NCI-H2196 treated with DMSO at 0.1 percent for 48 hours (cell line): ENCODE data around the gene HECTD4.
"Not testable (repeated sequence)": the region's sequence is repeated elsewhere in the genome, so short reads cannot be mapped to it uniquely, and the experiment has no call there.

Experiments used
- DNase-seq: peaks from one replicate; lab custom pipeline; 2025; ENCODE audit not compliant: unreplicated experiment; lab: John Stamatoyannopoulos, UW

The HECTD4 gene

DNA sequence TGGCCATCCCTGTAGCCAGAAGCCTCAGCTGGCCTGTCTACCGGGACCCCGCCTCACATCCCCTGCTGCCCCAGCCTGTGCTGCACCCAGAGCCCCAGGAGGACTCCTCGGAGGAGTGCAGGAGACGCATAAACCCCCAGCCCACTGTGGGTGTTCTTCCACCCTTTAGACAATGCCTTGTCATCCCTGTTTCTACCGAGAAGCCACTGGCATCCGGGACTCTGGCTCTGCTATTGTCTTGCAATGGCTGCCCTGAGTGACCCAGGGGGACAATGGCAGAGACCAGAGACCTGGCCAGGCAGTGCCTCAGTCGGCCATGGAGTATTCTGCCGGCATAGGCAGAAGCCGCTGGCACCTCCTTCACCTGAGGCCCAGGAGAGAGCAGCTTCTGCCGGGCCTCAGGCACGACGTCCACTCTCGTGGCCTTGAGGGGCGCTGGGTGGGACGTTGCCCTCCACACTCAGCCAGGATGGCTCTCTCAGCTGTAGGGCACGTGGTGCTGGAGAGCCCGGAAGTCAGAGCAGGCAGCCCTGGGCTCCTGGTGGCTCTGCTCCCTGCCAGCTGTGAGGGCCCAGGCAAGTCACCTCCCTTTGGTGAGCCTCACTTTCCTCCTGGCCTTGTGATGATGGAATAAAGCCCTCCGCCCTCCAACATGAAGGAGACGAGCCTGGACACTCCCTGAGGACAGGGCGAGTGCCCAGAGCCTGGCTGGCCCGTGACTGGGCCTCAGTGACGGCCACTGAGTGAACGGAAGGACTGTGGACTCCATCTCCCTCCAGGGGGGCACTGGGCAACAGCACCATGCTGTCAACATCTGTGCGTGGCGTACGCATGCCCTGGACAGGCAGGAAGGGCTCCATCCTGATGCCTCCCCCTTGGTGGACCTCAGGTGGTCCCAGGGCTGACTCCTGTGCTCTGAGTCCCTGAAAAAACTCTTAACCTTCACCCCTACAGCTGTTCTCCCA lies 215.9 kb downstream of the HECTD4 start:
- no peak for DNase-seq

DNA sequence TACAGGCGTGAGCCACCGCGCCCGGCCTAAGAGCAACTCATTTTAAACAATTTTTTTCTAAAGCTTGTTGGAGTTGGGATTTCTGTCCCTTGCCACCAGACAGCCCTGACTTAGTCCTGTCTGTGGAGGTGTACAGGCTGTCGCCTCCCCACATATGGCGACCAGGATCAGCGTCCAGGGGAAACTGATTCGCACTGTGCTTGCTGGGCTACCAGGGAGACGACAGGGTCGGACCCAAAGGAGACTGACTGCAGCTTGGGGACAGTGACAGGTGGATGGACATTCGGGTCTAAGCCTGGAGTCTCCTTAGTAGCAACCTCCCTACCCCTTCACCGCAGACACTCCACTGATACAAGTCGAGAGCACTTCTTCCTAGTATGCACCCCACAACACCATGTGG lies 216.6 kb downstream of the HECTD4 start:
- no peak for DNase-seq

DNA sequence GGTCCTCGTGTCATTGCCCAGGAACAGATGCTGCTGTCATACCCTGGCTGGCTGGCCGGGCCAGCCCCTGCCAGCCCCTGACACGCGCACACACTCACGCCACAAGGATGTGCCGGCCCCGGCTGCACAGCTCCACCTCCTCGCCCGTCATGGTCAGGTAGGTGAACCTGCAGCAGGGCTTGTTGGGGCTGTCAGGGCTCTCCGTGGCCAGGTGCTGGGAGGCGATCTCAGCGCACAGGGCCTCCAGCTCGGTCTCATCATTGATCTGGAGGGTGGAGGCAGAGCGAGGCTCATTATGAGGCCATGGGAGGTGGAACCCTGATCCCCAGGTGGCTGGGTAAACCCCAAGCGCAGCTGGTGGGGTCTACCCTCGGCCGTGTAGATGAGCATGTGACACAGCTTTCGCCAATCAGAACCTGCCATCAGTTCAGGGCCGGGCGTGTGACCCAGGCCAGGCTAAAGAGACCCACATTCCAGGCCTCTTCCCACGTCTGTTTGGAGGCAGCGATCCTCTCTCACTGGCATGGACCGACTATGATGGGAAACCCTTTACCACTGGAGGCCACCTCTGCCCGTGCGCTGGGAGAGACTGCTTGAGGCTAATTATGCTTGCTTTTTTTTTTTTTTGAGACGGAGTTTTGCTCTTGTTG lies 218.1 kb downstream of the HECTD4 start:
- DNase-seq: no peak

DNA sequence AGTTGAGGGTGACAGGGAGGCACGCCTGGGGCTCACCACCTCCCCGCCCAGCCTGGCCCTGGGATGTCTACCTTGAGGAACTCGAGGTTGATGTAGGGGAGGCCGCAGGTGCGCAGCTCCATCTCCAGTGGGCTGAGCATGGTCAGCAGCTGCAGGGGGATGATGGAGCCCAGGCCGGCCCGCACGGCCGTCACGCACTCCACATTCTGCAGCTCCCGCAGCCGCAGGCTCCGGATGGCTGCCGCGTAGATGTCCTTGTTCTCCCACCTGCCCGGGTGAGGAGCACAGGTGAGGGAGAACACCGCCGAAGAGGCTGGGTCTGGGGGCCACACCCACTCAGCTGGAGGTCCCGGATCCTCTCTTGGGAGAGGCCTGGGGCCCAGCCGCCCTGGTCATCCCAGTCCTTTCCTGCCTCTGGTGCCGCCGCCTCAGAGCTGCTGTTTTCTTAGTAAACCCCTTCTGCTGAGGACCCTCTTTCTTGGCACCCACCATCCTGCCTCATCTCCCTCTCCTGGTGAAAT lies 218.7 kb downstream of the HECTD4 start:
- no peak for DNase-seq

DNA sequence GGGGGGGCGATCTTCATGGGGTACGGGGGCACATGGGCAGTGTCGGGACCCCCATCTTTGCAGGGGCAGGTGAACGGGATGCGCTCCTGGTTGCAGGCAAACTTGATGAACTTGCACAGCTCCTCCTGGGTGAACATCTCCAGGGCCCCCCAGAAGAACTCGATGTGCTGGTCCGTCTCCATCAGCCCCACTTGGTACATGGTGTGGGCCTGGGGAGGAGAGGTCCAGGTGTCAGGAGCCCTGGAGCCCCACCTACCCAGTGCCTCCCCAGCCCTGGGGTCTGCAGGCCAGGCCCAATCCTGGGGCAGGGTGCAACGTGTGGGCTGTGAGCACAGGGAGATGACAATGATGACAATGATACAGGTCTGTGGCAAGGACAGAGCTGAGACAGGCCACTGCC lies 219.2 kb downstream of the HECTD4 start:
- DNase-seq: no peak

DNA sequence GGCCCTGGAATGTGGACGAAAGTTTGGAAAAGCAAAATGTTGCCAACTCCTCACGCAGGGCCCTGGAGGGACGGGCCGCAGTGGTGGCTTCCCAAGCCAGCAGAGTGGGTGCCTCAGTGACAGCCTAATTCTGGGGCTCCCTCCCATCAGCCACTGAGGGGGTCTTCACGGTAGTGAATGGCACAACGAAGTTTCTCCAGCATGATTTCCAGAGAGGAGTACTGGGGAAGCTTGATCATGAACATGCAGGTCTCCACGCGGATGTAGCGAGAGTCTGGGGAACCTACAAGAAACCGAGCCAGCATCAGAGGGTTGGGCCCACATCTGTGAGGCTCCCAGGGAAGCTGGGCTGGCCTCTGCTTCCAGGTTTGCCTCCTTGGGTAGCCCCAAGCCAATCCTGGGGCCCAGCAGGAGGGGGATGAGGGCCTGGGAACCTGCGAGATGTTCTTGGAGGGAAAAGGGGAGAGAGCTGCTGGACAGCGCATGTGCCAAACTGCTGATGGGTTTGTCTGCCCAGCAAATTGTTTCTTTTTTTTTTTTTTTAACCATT lies 219.9 kb downstream of the HECTD4 start:
- no peak for DNase-seq

DNA sequence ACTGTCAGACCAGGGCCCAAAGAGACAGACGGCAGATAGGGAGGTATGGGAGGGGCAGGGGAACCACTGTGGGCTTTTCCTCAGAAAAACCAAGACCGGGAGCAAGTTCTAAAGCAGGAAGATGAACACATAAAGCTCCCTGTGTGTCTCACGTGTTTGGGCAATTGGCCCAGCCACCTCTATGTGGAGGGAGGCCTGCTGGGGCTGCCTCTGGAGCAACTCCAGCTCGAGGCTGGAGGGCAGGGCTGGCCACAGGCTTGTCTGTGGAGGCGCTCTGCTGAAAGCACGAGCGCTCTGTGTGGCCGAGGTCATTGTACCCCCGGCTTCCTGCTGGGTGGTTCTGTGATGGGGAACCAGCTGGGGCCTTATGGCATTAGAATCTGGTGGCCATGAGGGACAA lies 220.5 kb downstream of the HECTD4 start:
- DNase-seq: no peak

DNA sequence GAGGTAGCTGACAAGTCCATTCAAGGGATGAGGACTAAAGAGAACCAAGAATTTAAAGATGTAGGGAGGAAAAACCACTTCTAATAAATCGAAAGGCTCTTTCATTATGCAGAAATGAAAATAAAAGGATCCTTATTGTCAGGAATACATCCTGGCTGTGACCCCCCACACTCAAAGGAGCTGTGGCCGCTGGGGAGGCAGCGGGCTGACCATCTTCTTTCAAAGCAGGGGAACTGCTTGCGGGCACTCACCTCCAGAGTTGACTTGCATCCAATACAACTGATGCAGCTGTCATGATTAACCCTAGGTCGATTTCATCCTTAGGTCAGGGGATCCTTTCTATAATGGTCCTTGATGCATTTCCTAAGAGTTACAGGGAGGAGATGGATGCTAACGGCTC lies 221.6 kb downstream of the HECTD4 start:
- DNase-seq: no peak

DNA sequence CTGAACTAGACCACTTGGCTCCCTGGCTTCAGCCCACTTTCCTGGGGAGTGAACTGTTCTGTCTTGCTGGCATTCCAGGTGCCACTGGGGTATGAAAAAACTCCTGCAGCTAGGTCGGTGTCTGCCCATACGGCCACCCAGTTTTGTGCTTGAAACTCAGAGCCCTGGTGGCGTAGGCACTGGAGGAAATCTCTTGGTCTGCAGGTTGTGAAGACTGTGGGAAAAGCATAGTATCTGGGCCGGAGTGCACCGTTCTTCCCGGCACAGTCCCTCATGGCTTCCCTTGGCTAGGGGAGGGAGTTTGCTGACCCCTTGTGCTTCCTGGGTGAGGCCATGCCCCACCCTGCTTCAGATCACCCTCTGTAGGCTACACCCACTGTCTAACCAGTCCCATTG lies 223.1 kb downstream of the HECTD4 start:
- no peak for DNase-seq

DNA sequence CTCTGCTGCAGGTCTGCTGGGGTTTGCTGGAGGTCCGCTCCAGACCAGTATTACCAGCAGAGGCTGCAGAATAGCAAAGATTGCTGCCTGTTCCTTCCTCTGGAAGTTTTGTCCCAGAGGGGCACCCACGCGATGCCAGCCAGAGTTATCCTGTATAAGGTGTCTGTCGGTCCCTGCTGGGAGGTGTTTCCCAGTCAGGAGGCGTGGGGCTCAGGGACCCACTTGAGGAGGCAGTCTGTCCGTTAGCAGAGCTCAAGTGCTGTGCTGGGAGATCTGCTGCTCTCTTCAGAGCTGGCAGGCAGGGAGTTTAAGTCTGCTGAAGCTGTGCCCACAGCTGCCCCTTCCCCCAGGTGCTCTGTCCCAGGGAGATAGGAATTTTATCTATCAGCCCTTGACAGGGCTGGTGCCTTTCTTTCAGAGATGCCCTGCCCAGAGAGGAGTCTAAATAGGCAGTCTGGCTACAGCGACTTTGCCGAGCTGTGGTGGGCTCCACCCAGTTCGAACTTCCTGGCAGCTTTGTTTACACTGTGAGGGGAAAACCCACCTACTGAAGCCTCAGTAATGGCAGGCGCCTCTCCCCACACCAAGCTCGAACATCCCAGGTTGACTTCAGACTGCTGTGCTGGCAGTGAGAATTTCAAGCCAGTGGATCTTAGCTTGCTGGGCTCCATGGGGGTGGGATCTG lies 223.6 kb downstream of the HECTD4 start:
- not testable (repeated sequence) for DNase-seq

DNA sequence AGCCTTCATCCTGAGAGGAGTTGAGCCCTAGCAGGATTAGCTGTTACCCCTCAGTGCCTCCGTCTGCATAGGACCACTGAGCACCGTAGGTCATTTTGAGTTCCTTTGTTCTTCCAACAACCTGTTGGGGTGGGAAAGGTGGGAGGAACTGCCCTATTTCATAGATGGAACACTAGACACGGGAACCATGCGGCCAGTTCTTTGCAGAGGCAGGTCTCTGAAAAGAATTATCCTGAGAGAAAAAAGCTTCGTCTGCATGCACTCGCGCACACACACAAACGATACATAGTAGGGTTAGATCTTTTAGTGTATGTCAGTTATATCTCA lies 228.4 kb downstream of the HECTD4 start:
- DNase-seq: no peak

DNA sequence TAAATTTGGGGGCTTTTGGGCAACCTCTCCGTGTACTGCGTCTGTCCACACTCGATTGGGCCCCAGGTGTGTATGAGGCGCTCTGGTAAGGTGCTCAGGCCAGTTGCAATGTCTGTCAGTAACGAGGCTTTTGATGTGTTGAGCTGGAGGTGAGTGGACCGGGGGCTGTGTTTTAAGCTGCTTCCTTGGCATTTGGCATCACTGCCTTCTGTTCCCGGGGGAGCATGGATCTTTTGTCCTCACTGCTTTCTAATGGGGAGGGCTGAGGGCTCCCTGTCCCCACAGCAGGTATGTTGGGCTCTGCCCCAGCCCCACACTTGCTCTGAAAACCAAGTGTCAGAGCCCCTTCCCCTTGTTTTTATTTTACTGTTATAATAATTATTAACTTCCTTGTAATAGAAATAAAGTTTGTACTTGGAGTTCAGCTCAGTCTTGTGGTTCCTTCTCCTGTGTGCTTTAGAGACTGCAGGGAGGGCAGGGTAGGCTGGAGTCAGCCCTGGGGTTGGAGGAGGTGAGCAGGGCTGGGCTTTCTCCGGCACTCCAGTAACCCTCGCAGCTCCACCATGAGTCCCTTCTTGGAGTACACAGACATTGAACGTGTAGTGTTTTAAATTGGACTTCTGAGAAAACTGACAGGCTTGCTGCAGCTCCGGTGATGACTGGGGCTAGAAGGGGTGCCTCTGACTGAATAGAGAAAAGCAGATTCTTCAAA lies 228.9 kb downstream of the HECTD4 start:
- no peak for DNase-seq

DNA sequence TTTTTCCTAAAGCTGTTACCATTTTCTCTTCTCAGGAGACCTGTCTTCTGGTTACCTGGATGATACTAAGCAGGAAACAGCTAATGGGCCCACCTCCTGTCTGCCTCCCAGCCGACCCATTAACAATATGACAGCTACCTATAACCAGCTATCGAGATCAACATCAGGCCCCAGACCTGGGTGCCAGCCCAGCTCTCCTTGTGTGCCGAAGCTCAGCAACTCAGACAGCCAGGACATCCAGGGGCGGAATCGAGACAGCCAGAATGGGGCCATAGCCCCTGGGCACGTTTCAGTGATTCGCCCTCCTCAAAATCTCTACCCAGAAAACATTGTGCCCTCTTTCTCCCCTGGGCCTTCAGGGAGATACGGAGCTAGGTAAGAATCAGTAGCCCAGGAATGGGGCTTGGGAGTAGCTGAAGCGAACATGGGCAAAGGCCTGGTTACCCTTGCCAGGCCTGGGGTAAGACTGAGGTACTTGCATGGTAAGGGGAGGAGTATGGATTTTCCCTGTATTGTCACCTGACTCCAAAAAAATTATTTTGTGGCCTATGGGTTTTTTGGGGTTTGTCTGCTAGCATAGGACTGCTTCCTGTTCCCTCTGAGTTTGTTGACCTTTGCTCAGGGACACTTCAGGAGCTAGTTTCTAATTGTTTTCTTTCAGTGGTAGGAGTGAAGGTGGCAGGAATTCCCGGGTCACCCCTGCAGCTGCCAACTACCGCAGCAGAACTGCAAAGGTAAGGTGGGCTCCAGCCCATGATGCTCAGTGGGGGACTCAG lies 230.3 kb downstream of the HECTD4 start:
- DNase-seq: no peak

DNA sequence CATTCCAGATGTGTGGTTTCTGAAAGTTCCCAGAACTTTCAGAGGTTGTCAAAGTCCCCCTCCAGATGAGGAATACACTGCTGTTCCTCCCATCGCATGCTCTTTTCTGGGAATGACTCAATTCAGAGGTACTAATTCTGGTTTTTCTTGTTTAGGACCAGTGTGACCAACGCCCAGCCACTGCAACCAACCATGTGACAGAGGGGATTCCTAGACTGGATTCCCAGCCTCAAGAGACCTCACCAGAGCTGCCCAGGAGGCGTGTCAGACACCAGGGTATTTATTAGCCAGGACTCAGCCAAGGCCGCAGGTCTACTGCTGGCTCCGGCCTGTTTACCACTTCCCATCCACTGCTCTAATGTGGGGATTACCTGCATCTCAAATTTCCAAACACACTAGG lies 232.6 kb downstream of the HECTD4 start:
- no peak for DNase-seq

DNA sequence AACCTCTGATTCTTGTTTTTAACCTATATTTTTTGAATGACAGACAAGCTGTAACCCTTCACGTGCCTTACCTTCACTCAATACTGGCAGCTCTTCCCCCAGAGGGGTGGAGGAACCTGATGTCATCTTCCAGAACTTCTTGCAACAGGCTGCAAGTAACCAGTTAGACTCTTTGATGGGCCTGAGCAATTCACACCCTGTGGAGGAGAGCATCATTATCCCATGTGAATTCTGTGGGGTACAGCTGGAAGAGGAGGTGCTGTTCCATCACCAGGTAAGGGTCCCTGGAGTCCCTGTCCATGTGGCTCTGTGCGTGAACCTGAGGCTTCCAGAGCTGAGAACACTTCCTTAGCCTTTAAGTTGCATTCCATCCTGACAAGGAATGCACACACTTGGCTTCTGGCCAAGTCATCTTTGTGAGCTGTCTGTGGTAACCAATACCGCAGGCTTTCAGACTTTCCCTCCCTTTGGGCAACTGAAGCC lies 234.2 kb downstream of the HECTD4 start:
- DNase-seq: no peak

DNA sequence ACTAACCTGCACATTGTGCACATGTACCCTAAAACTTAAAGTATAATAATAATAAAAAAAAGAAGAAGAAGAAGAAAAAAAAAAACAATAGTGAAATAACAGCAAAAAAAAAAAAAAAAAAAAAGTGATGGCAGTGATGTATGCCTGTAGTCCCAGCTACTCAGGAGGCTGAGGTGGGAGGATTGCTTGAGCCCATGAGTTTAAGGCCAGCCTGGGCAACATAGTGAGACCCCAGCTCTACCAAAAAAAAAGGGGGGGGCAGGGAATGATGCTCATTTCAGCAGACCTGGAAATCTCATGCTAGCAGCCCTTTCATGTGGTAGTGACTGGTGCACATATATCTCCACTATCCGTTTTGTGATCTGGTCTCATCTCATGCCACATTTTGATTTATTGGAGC lies 236.1 kb downstream of the HECTD4 start:
- DNase-seq: no peak

DNA sequence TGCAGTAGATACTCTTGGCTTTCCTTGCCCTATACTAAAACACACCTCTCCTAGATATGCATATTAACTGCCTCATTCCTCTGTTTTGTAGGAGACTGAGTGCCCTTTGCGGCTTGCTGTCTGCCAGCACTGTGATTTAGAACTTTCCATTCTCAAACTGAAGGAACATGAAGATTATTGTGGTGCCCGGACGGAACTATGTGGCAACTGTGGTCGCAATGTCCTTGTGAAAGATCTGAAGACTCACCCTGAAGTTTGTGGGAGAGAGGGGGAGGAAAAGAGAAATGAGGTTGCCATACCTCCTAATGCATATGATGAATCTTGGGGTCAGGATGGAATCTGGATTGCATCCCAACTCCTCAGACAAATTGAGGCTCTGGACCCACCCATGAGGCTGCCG lies 241.5 kb downstream of the HECTD4 start:
- no peak for DNase-seq

DNA sequence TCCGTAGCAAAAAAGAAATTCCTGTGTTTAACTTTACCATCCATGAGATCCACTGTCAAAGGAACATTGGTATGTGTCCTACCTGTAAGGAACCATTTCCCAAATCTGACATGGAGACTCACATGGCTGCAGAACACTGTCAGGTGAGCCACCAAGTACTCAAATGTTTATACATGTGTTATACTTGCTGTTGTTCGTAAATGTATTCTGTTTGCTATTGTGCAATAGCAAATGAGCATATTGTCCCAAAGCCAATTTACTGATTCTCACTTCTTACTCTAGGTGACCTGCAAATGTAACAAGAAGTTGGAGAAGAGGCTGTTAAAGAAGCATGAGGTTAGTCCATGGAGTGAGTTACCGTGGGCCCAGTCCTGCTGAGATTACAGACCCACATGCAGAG lies 247.5 kb downstream of the HECTD4 start:
- no peak for DNase-seq

DNA sequence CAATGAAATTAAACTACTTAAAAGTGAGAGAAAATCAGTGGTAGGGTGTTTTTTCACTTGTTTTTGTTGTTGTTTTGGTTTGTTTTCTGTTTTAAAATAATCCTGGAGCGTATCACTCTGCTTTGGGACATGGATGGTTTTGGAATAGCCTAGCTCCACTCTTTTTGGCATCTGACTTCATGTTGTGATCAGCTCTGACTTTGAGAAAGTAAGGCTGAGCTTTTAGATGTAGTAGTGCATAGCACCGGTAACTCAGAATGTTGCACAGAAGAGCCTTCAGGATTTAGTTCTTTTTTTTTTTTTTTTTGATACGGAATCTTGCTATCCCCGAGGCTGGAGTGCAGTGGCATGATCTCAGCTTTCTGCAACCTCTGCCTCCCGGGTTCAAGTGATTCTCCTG lies 248.8 kb downstream of the HECTD4 start:
- DNase-seq: no peak

DNA sequence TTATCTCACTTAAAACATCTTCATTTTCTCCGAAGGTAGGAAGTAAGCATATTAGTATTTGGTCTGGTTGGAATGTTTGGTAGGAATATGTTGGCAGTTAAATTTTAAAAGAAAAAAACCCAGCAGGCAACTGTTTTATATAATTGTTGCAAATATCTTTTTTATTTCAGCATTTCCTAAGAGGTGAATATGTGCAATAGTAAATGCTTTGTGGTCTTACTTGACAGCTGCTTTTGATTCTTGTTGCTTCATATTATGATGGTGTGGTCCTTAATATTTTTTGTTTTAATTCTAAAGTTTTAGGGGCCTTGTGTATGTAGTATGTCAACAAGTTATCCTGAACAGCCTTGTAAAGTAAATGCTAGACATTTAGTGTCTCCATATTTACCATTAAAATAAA lies 250.5 kb downstream of the HECTD4 start:
- DNase-seq: no peak
